Germinal center (tissue), 1 donor: ENCODE measurements around the gene PASD1.
"Not testable (repeated sequence)": the region's sequence is repeated elsewhere in the genome, so short reads cannot be mapped to it uniquely, and the experiment has no call there.

ENCODE experiments used
- DNase-seq: peaks from one replicate; pipeline ENCODE4 v3.0.0; 2012; ENCODE audit warnings: mixed read lengths, low spot score

Gene PASD1

GRCh38 chrX:151624677-151625076 lies 61.2 kb downstream of the PASD1 start:
- no peak for DNase-seq

- DNase-seq: no peak
Measured at GRCh38 chrX:151631822-151632221, 68.3 kb downstream of the PASD1 start.

- DNase-seq: no peak
Measured at GRCh38 chrX:151633157-151633556, 69.7 kb downstream of the PASD1 start.

GRCh38 chrX:151634937-151635336 lies 71.5 kb downstream of the PASD1 start:
- no peak for DNase-seq

- no peak for DNase-seq
Measured at GRCh38 chrX:151641564-151641963, 78.1 kb downstream of the PASD1 start.

- no peak for DNase-seq
Measured at GRCh38 chrX:151675121-151675746, 111.8 kb downstream of the PASD1 start.

GRCh38 chrX:151676196-151676595 lies 112.7 kb downstream of the PASD1 start:
- DNase-seq: no peak

GRCh38 chrX:151679798-151680402 lies 116.4 kb downstream of the PASD1 start:
- DNase-seq: no peak

- peak; percentile 20 for DNase-seq
Measured at GRCh38 chrX:151680805-151681204, 117.3 kb downstream of the PASD1 start.

GRCh38 chrX:151687635-151688034 lies 124.2 kb downstream of the PASD1 start:
- no peak for DNase-seq

GRCh38 chrX:151688695-151689094 lies 125.2 kb downstream of the PASD1 start:
- no peak for DNase-seq

- no peak for DNase-seq
Measured at GRCh38 chrX:151692825-151693224, 129.3 kb downstream of the PASD1 start.

GRCh38 chrX:151694121-151694520 lies 130.6 kb downstream of the PASD1 start:
- DNase-seq: no peak

GRCh38 chrX:151694661-151695582 lies 131.4 kb downstream of the PASD1 start, which contains the start of gene PRRG3:
Gene PRRG3 (plus strand): TSS chrX:151695458. CDS start chrX:151698815, 3,357 bp downstream.
- DNase-seq: no peak

- DNase-seq: no peak
Measured at GRCh38 chrX:151695583-151696340, 132.3 kb downstream of the PASD1 start.

- DNase-seq: not testable (repeated sequence)
Measured at GRCh38 chrX:151697082-151697481, 133.6 kb downstream of the PASD1 start.

- no peak for DNase-seq
Measured at GRCh38 chrX:151697522-151697921, 134.0 kb downstream of the PASD1 start.

- no peak for DNase-seq
Measured at GRCh38 chrX:151698485-151698884, 135.0 kb downstream of the PASD1 start.

- DNase-seq: no peak
Measured at GRCh38 chrX:151699746-151700145, 136.3 kb downstream of the PASD1 start.

- no peak for DNase-seq
Measured at GRCh38 chrX:151700581-151700980, 137.1 kb downstream of the PASD1 start.

- DNase-seq: no peak
Measured at GRCh38 chrX:151701071-151701470, 137.6 kb downstream of the PASD1 start.

GRCh38 chrX:151701531-151701930 lies 138.1 kb downstream of the PASD1 start:
- no peak for DNase-seq
